HG03280 (cell line): Measurements from ENCODE around the gene KIF16B.

Experiments
- ATAC-seq: cut with Tn5 transposase; IDR thresholded peaks from one replicate; pipeline ENCODE4 v1.9.1; 2021; ENCODE audit warnings: mild to moderate bottlenecking, moderate library complexity; ENCODE audit not compliant: unreplicated experiment

KIF16B gene

GRCh38 chr20:16405254-16405653, 168.0 kb downstream of the KIF16B start:
- ATAC-seq: no peak

- ATAC-seq: no peak
Measured at GRCh38 chr20:16404640-16405039, 168.6 kb downstream of the KIF16B start.

- no peak for ATAC-seq
Measured at GRCh38 chr20:16404171-16404570, 169.1 kb downstream of the KIF16B start.

GRCh38 chr20:16400234-16400633, 173.0 kb downstream of the KIF16B start:
- no peak for ATAC-seq

- ATAC-seq: no peak
Measured at GRCh38 chr20:16399801-16400200, 173.4 kb downstream of the KIF16B start.

- ATAC-seq: no peak
Measured at GRCh38 chr20:16397086-16397485, 176.2 kb downstream of the KIF16B start.

GRCh38 chr20:16395366-16395765, 177.9 kb downstream of the KIF16B start:
- ATAC-seq: no peak

- no peak for ATAC-seq
Measured at GRCh38 chr20:16394784-16395183, 178.5 kb downstream of the KIF16B start.

- ATAC-seq: no peak
Measured at GRCh38 chr20:16393836-16394235, 179.4 kb downstream of the KIF16B start.

GRCh38 chr20:16393297-16393696, 180.0 kb downstream of the KIF16B start:
- ATAC-seq: no peak

- peak; percentile 97 for ATAC-seq
Measured at GRCh38 chr20:16392346-16392745, 180.9 kb downstream of the KIF16B start.

GRCh38 chr20:16390991-16391390, 182.3 kb downstream of the KIF16B start:
- no peak for ATAC-seq

GRCh38 chr20:16388731-16389130, 184.5 kb downstream of the KIF16B start:
- ATAC-seq: no peak

GRCh38 chr20:16387666-16388065, 185.6 kb downstream of the KIF16B start:
- ATAC-seq: no peak

GRCh38 chr20:16385891-16386290, 187.4 kb downstream of the KIF16B start:
- ATAC-seq: no peak

- ATAC-seq: no peak
Measured at GRCh38 chr20:16385462-16385861, 187.8 kb downstream of the KIF16B start.

- no peak for ATAC-seq
Measured at GRCh38 chr20:16381444-16381843, 191.8 kb downstream of the KIF16B start.

GRCh38 chr20:16378712-16379370, 194.4 kb downstream of the KIF16B start:
- no peak for ATAC-seq

GRCh38 chr20:16378122-16378521, 195.1 kb downstream of the KIF16B start:
- no peak for ATAC-seq

GRCh38 chr20:16369441-16369840, 203.8 kb downstream of the KIF16B start:
- ATAC-seq: no peak

- no peak for ATAC-seq
Measured at GRCh38 chr20:16368645-16369292, 204.5 kb downstream of the KIF16B start.

- no peak for ATAC-seq
Measured at GRCh38 chr20:16367948-16368560, 205.2 kb downstream of the KIF16B start.
